Measurements from ENCODE around the gene AUTS2. TPM values are rescaled to one million over a fixed set of nuclear protein-coding genes. Genes with fewer than 3 reads are reported as not detected.

AUTS2 gene
- polyA plus RNA-seq, 3 donors = 0.08 to 0.35 TPM; not detected in 1

DNA sequence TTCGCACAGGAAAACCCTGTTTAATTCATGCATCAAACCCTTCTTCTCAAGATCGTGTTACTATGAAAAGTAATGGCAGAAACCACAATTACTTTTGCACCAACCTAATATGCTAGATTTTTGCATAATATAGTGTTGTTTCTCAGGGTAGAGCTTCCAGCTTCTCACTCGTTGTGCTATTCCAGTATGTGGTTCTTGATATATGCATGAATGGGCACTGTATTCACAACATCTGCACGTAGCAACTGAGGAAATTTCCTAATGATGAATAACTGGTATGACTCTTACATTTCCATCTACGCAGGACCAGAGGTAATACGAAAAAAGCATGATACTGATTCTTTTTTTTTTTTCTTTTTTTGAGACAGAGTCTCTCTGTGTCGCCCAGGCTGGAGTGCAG, 1207.1 kb downstream of the AUTS2 start:
- Histone ChIP-seq H3K27ac (ENCODE audit: low read depth in 1 of 2, low read length in 2 of 2) (no peak overlapping the region), H3K4me2 (replicated peaks; ENCODE audit: extremely low read depth, low read length, poor library complexity, severe bottlenecking) (no peak overlapping the region), H3K9ac (ENCODE audit: insufficient read depth, low read length, poor library complexity, severe bottlenecking) (no peak overlapping the region), H3K4me3 (replicated peaks in 1 of 3; ENCODE audit: low read depth in 2 of 3, low read length in 3 of 3) (no peak overlapping the region), H3K36me3 (replicated peaks in 1 of 2; ENCODE audit: control insufficient read depth in 1 of 2, insufficient read depth in 2 of 2, low read length in 2 of 2) (no peaks in the 10 kb centered on the region), H3K79me2 (ENCODE audit: insufficient read depth, low read length) (no peaks in the 10 kb centered on the region), H3K27me3 (ENCODE audit: control insufficient read depth in 2 of 2, insufficient read depth in 2 of 2, low read length in 2 of 2) (no peaks in the 10 kb centered on the region), H2AFZ (ENCODE audit: insufficient read depth, low read depth, low read length, poor library complexity, severe bottlenecking) (no peak overlapping the region), H4K20me1 (ENCODE audit: insufficient read depth, low read length) (no peaks in the 10 kb centered on the region), H3K9me3 (replicated peaks in 1 of 2; ENCODE audit: control insufficient read depth in 1 of 2, insufficient read depth in 1 of 2, low read length in 2 of 2) (peaks cover 23 to 32% of the 10 kb centered on the region in 2 donors), H3K4me1 (ENCODE audit: control insufficient read depth in 1 of 2, insufficient read depth in 2 of 2, low read length in 2 of 2) (no peaks in the 10 kb centered on the region)
- Mint-ChIP-seq H3K4me3 (no peak overlapping the region), H3K27me3 (ENCODE audit: low read depth in 3 of 3) (peaks cover 0 to 5% (median 1%) of the 10 kb centered on the region in 3 donors), H3K36me3 (no peaks in the 10 kb centered on the region), H3K4me1 (peaks cover 5% of the 10 kb centered on the region), H3K27ac (no peak overlapping the region), H3K9me3 (peaks cover 15 to 38% (median 23%) of the 10 kb centered on the region in 7 donors)
- WGBS (ENCODE audit: insufficient coverage) = no CpG with 5 or more reads among the region's 7 CpGs
- DNase-seq = no peak
- TF ChIP-seq, protein P1, sequence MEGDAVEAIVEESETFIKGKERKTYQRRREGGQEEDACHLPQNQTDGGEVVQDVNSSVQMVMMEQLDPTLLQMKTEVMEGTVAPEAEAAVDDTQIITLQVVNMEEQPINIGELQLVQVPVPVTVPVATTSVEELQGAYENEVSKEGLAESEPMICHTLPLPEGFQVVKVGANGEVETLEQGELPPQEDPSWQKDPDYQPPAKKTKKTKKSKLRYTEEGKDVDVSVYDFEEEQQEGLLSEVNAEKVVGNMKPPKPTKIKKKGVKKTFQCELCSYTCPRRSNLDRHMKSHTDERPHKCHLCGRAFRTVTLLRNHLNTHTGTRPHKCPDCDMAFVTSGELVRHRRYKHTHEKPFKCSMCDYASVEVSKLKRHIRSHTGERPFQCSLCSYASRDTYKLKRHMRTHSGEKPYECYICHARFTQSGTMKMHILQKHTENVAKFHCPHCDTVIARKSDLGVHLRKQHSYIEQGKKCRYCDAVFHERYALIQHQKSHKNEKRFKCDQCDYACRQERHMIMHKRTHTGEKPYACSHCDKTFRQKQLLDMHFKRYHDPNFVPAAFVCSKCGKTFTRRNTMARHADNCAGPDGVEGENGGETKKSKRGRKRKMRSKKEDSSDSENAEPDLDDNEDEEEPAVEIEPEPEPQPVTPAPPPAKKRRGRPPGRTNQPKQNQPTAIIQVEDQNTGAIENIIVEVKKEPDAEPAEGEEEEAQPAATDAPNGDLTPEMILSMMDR (IDR thresholded peaks at IDR 0.05) = no peak
- intact Hi-C loops (cut with micrococcal nuclease) = no loop called here

DNA sequence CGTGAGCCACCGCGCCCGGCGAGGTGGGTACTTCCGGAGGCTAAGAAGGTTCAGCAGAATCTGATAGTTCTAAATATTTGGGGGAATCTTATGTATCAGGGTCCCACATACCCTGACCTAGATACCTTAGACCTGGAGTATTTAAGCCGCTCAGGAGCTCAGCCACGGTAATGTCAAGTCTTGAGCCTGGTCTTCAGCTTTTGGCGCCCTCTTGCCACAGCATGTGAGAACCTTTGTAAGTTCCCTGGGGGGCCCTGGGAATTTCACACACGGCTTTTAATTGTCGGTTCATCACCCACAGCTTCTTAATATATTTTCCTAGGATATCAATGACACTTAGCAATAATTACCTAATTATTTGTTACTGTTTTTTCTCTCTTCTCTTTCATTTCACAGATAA, 1209.4 kb downstream of the AUTS2 start:
- Mint-ChIP-seq H3K27ac (no peak overlapping the region), H3K36me3 (no peaks in the 10 kb centered on the region), H3K4me3 (no peak overlapping the region), H3K27me3 (ENCODE audit: low read depth in 3 of 3) (peaks cover 0 to 1% (median 1%) of the 10 kb centered on the region in 3 donors), H3K4me1 (peaks cover 5% of the 10 kb centered on the region), H3K9me3 (peaks cover 3 to 22% (median 8%) of the 10 kb centered on the region in 7 donors)
- WGBS (ENCODE audit: insufficient coverage) = 93% methylated on average over 3 of the region's 11 CpGs
- Histone ChIP-seq H3K4me3 (replicated peaks in 1 of 3; ENCODE audit: low read depth in 2 of 3, low read length in 3 of 3) (no peak overlapping the region), H3K27ac (ENCODE audit: low read depth in 1 of 2, low read length in 2 of 2) (no peak overlapping the region), H3K79me2 (ENCODE audit: insufficient read depth, low read length) (no peaks in the 10 kb centered on the region), H3K9ac (ENCODE audit: insufficient read depth, low read length, poor library complexity, severe bottlenecking) (no peak overlapping the region), H3K36me3 (replicated peaks in 1 of 2; ENCODE audit: control insufficient read depth in 1 of 2, insufficient read depth in 2 of 2, low read length in 2 of 2) (no peaks in the 10 kb centered on the region), H2AFZ (ENCODE audit: insufficient read depth, low read depth, low read length, poor library complexity, severe bottlenecking) (no peak overlapping the region), H3K9me3 (replicated peaks in 1 of 2; ENCODE audit: control insufficient read depth in 1 of 2, insufficient read depth in 1 of 2, low read length in 2 of 2) (peaks cover under 1 to 14% of the 10 kb centered on the region in 2 donors), H4K20me1 (ENCODE audit: insufficient read depth, low read length) (no peaks in the 10 kb centered on the region), H3K27me3 (ENCODE audit: control insufficient read depth in 2 of 2, insufficient read depth in 2 of 2, low read length in 2 of 2) (no peaks in the 10 kb centered on the region), H3K4me2 (replicated peaks; ENCODE audit: extremely low read depth, low read length, poor library complexity, severe bottlenecking) (no peak overlapping the region), H3K4me1 (ENCODE audit: control insufficient read depth in 1 of 2, insufficient read depth in 2 of 2, low read length in 2 of 2) (no peaks in the 10 kb centered on the region)
- DNase-seq = no peak
- TF ChIP-seq, protein P1 (IDR thresholded peaks at IDR 0.05) = no peak
- intact Hi-C loops (cut with micrococcal nuclease) = no loop called here

Measured in CD14-positive monocyte (primary cell).